ENCODE measurements around the gene TIMM13. TPM values are rescaled to one million over a fixed set of nuclear protein-coding genes. Genes with fewer than 3 reads are reported as not detected.
A peak's percentile ranks its signal among the peaks of the same experiment; 100 is the strongest.

The TIMM13 gene
- total and polyA plus RNA-seq, 9 of the 15 experiments (the other 6 are each of a cell fraction or from before 2014, with no cell fraction given), result 17.6 to 215 (median 71.8) TPM

DNA sequence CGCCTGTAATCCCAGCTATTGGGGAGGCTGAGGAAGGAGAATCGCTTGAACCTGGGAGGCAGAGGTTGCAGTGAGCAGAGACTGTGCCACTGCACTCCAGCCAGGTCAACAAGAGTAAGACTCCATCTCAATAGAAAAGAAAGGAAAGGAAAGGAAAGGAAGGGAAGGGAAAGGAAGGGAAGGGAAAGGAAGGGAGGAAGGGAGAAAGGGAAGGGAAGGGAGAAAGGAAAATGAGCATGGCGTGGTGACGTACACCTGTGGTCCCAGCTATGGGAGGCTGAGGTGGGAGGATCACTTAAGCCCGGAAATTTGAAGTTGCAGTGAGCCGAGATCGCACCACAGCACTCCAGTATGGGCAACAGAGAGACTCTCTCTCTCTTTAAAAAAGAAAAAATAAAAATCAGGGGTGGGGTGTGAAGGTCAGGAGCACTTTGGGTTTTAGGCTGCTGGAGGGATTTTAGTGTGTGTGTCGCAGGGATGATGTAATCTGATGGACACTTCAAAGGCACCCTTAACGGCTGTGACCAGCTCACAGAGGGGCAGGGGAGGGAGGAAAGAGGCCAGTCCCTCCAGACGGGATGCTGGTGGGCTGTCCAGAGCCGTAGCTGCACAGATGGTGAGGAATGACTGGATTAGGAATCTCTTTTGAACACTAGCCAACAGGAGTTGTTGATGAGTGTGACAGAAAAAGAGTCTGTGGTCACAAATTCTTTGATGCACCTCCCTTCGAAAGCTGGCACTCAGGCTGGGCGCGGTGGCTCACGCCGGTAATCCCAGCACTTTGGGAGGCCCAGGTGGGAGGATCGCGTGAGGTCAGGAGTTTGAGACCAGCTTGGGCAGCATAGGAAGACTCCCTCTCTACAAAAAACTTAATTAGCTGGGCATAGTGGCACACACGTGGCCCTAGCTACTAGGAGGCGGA lies 39.8 kb downstream of the TIMM13 start (continued):
- TF ChIP-seq THRB (CRISPR knock-in tag; conservative IDR thresholded peaks at IDR 0.05) (no peak; the same call in 1 of the 2 replicates), CUX1 (CRISPR knock-in tag; IDR thresholded peaks at IDR 0.05) (no peak), MTA3 (IDR thresholded peaks at IDR 0.05; ENCODE audit: borderline replicate concordance) (peak; percentile 22; the same call in 1 of the 2 replicates), ZNF24 (IDR thresholded peaks at IDR 0.05) (no peak), TAF1 (IDR thresholded peaks at IDR 0.05; ENCODE audit: control insufficient read depth, extremely low read depth, insufficient read depth, low read length, severe bottlenecking) (no peak), ZNF512 (tag; IDR thresholded peaks at IDR 0.05) (peak; percentile 73), RCOR1 (IDR thresholded peaks at IDR 0.05; ENCODE audit: borderline replicate concordance in 1 of 2, low read depth in 2 of 2, low read length in 2 of 2) (no peak; a peak in 1 of 4 replicates), SMAD4 (CRISPR knock-in tag; conservative IDR thresholded peaks at IDR 0.05) (peak; percentile 42; the same call in 1 of the 2 replicates)
- TF ChIP-seq, protein P1, sequence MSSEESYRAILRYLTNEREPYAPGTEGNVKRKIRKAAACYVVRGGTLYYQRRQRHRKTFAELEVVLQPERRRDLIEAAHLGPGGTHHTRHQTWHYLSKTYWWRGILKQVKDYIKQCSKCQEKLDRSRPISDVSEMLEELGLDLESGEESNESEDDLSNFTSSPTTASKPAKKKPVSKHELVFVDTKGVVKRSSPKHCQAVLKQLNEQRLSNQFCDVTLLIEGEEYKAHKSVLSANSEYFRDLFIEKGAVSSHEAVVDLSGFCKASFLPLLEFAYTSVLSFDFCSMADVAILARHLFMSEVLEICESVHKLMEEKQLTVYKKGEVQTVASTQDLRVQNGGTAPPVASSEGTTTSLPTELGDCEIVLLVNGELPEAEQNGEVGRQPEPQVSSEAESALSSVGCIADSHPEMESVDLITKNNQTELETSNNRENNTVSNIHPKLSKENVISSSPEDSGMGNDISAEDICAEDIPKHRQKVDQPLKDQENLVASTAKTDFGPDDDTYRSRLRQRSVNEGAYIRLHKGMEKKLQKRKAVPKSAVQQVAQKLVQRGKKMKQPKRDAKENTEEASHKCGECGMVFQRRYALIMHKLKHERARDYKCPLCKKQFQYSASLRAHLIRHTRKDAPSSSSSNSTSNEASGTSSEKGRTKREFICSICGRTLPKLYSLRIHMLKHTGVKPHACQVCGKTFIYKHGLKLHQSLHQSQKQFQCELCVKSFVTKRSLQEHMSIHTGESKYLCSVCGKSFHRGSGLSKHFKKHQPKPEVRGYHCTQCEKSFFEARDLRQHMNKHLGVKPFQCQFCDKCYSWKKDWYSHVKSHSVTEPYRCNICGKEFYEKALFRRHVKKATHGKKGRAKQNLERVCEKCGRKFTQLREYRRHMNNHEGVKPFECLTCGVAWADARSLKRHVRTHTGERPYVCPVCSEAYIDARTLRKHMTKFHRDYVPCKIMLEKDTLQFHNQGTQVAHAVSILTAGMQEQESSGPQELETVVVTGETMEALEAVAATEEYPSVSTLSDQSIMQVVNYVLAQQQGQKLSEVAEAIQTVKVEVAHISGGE (CRISPR knock-in tag; IDR thresholded peaks at IDR 0.05), result no peak

Measured in K562 (cell line).